SIG-M5 treated with dmso at 0.1 percent for 504 hours (cell line): ENCODE measurements around the gene NKAIN2.
"Not testable (repeated sequence)": the region's sequence is repeated elsewhere in the genome, so short reads cannot be mapped to it uniquely, and the experiment has no call there.

Experiments used
- DNase-seq: peaks from one replicate; lab custom pipeline; 2025; ENCODE audit not compliant: unreplicated experiment; lab: John Stamatoyannopoulos, UW

Gene NKAIN2

GRCh38 chr6:124668028-124668427 lies 864.4 kb downstream of the NKAIN2 start:
- DNase-seq, result no peak

- DNase-seq, result no peak
These were observed 866.2 kb downstream of the NKAIN2 start for GRCh38 chr6:124669713-124670480.

- DNase-seq, result no peak
These were observed 867.1 kb downstream of the NKAIN2 start for GRCh38 chr6:124670801-124671200.

GRCh38 chr6:124671324-124671723 lies 867.7 kb downstream of the NKAIN2 start:
- no peak for DNase-seq

GRCh38 chr6:124674042-124674441 lies 870.4 kb downstream of the NKAIN2 start:
- DNase-seq, result no peak

GRCh38 chr6:124676033-124676432 lies 872.4 kb downstream of the NKAIN2 start:
- DNase-seq, result no peak

GRCh38 chr6:124677874-124678273 lies 874.2 kb downstream of the NKAIN2 start:
- no peak for DNase-seq

GRCh38 chr6:124679387-124679786 lies 875.7 kb downstream of the NKAIN2 start:
- no peak for DNase-seq

- DNase-seq, result no peak
These were observed 879.1 kb downstream of the NKAIN2 start for GRCh38 chr6:124682751-124683150.

- DNase-seq, result no peak
These were observed 879.8 kb downstream of the NKAIN2 start for GRCh38 chr6:124683507-124683906.

GRCh38 chr6:124684621-124685020 lies 881.0 kb downstream of the NKAIN2 start:
- no peak for DNase-seq

GRCh38 chr6:124688369-124688768 lies 884.7 kb downstream of the NKAIN2 start:
- no peak for DNase-seq

- no peak for DNase-seq
These were observed 890.6 kb downstream of the NKAIN2 start for GRCh38 chr6:124694139-124694705.

GRCh38 chr6:124699038-124699437 lies 895.4 kb downstream of the NKAIN2 start:
- DNase-seq, result no peak

- no peak for DNase-seq
These were observed 899.9 kb downstream of the NKAIN2 start for GRCh38 chr6:124703541-124703940.

- DNase-seq, result not testable (repeated sequence)
These were observed 908.9 kb downstream of the NKAIN2 start for GRCh38 chr6:124712532-124712931.

GRCh38 chr6:124714728-124715127 lies 911.1 kb downstream of the NKAIN2 start:
- DNase-seq, result no peak

GRCh38 chr6:124719913-124720312 lies 916.2 kb downstream of the NKAIN2 start:
- no peak for DNase-seq

GRCh38 chr6:124721331-124721730 lies 917.7 kb downstream of the NKAIN2 start:
- DNase-seq, result no peak

- no peak for DNase-seq
These were observed 918.6 kb downstream of the NKAIN2 start for GRCh38 chr6:124722141-124722878.

- no peak for DNase-seq
These were observed 920.0 kb downstream of the NKAIN2 start for GRCh38 chr6:124723671-124724070.

GRCh38 chr6:124737804-124738203 lies 934.1 kb downstream of the NKAIN2 start:
- DNase-seq, result not testable (repeated sequence)
